Neural cell (in vitro differentiated cells): ENCODE results near the gene BANP.

Experiments used
- CTCF ChIP-seq: fragments of 450-650 bp; IDR thresholded peaks from 2 replicates; pipeline ENCODE4 v1.5.1; 2014; ENCODE audit warnings: antibody characterized with exemption, mild to moderate bottlenecking, moderate library complexity; ENCODE audit not compliant: poor library complexity, severe bottlenecking
- EZH2 ChIP-seq: fragments of 200-600, 300-800 bp; shearing (Covaris generic), sonication (generic); IDR thresholded peaks from 2 replicates; pipeline ENCODE4 v1.6.1; 2014; ENCODE audit warnings: antibody characterized with exemption, low read length, borderline replicate concordance, mild to moderate bottlenecking; ENCODE audit not compliant: insufficient read depth, poor library complexity, severe bottlenecking
- MXI1 ChIP-seq: fragments of 450-650 bp; conservative IDR thresholded peaks from 2 replicates; pipeline ENCODE4 v1.6.1; 2014; ENCODE audit warnings: antibody characterized with exemption, mild to moderate bottlenecking; ENCODE audit not compliant: poor library complexity, severe bottlenecking
- RAD21 ChIP-seq: fragments of 450-650 bp; conservative IDR thresholded peaks from 2 replicates; pipeline ENCODE4 v1.6.1; 2014; ENCODE audit warnings: antibody characterized with exemption, mild to moderate bottlenecking, moderate library complexity

- no peak for TF ChIP-seq RAD21
- TF ChIP-seq CTCF = no peak
- TF ChIP-seq MXI1 = no peak
- no peak for TF ChIP-seq EZH2
Measured at GRCh38 chr16:88003736-88004135, 52.5 kb downstream of the BANP start.
